ENCODE data around the gene RSPH3.

DNA sequence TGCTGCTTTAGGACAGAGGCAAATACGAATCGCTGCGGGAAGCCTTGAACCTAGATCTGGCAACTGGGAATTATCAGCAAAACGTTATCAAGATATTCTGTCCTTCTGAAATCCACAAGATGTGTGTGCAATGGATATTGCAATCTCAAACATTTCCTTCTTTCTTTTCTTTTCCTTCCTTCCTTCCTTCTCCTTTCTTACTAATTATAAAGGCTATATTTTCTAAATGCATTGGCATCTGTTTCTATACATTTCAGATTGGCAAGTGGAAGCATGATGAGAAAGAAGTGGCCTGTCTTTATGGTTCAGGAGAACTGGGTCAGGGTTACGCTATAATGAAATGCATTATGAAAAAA, 42.8 kb upstream of the RSPH3 start:
- TF ChIP-seq, protein P1, sequence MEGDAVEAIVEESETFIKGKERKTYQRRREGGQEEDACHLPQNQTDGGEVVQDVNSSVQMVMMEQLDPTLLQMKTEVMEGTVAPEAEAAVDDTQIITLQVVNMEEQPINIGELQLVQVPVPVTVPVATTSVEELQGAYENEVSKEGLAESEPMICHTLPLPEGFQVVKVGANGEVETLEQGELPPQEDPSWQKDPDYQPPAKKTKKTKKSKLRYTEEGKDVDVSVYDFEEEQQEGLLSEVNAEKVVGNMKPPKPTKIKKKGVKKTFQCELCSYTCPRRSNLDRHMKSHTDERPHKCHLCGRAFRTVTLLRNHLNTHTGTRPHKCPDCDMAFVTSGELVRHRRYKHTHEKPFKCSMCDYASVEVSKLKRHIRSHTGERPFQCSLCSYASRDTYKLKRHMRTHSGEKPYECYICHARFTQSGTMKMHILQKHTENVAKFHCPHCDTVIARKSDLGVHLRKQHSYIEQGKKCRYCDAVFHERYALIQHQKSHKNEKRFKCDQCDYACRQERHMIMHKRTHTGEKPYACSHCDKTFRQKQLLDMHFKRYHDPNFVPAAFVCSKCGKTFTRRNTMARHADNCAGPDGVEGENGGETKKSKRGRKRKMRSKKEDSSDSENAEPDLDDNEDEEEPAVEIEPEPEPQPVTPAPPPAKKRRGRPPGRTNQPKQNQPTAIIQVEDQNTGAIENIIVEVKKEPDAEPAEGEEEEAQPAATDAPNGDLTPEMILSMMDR (IDR thresholded peaks at IDR 0.05; ENCODE audit: low read length), result peak; percentile 2; the same call in 1 of the 2 replicates
- no peak for TF ChIP-seq EZH2 (IDR thresholded peaks at IDR 0.05; ENCODE audit: borderline replicate concordance, low read length)
